Measurements from ENCODE around the gene RTP2. TPM values are rescaled to one million over a fixed set of nuclear protein-coding genes. Genes with fewer than 3 reads are reported as not detected.
A peak's percentile ranks its signal among the peaks of the same experiment; 100 is the strongest.

Gene RTP2
- total RNA-seq, 6 donors from 2014 or later = not detected

DNA sequence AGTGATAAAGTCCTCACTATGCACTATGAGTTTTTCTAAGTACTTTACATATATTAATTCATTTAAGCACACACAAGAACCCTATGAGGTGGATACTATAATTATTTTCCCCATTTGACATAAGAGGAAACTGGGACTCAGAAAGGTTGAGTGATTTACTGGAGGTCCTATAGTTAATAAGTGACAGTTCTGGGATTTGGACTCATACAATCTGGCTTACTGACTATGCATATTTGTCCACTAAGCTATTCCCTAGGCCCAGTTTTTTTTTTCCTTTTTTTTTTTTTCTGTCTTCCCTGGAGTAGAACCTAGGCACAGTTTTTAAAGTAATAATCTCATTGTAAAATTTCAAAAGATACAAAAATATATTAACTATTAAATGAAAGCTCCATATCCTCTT, 6.3 kb upstream of the RTP2 start:
- H3K36me3 ChIP-seq = no peaks in the 10 kb centered on the region
- ATAC-seq (ENCODE audit: low FRiP score in 2 of 2) = no peak
- DNase-seq = no peak
- no peaks in the 10 kb centered on the region for H3K27me3 ChIP-seq
- H3K9me3 ChIP-seq = no peaks in the 10 kb centered on the region
- peaks cover 0 to 5% (median under 1%) of the 10 kb centered on the region in 4 donors for H3K4me1 ChIP-seq
- H3K27ac ChIP-seq = no peak overlapping the region
- no peak overlapping the region for H3K4me3 ChIP-seq
- TF ChIP-seq, protein P1, sequence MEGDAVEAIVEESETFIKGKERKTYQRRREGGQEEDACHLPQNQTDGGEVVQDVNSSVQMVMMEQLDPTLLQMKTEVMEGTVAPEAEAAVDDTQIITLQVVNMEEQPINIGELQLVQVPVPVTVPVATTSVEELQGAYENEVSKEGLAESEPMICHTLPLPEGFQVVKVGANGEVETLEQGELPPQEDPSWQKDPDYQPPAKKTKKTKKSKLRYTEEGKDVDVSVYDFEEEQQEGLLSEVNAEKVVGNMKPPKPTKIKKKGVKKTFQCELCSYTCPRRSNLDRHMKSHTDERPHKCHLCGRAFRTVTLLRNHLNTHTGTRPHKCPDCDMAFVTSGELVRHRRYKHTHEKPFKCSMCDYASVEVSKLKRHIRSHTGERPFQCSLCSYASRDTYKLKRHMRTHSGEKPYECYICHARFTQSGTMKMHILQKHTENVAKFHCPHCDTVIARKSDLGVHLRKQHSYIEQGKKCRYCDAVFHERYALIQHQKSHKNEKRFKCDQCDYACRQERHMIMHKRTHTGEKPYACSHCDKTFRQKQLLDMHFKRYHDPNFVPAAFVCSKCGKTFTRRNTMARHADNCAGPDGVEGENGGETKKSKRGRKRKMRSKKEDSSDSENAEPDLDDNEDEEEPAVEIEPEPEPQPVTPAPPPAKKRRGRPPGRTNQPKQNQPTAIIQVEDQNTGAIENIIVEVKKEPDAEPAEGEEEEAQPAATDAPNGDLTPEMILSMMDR (IDR thresholded peaks at IDR 0.05) = no peak
- TF ChIP-seq EP300 (IDR thresholded peaks at IDR 0.05) (no peak), POLR2A (IDR thresholded peaks at IDR 0.05) (no peak), POLR2AphosphoS5 (IDR thresholded peaks at IDR 0.05) (no peak)

DNA sequence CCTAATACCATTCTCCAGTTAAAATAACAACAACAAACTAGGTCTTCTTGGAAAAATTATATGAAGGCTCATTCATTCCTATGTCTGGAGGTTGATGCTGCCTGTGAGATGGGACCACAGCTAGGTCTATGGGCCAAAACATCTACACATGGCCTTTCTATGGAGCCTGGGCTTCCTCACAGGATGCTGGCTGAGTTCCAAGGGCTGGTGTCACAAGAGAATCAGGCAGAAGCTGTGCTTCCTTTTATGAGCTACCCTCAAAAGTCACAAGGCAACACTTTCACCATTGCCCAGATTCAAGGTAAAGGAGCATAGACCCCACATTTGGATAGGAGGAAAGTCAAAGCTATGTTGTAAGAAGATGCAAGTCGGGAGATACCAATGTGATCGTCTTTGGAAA, 4.6 kb upstream of the RTP2 start:
- TF ChIP-seq POLR2A (IDR thresholded peaks at IDR 0.05) (no peak), POLR2AphosphoS5 (IDR thresholded peaks at IDR 0.05) (no peak), EP300 (IDR thresholded peaks at IDR 0.05) (no peak)
- TF ChIP-seq, protein P1 (IDR thresholded peaks at IDR 0.05) = no peak
- H3K36me3 ChIP-seq = no peaks in the 10 kb centered on the region
- no peaks in the 10 kb centered on the region for H3K9me3 ChIP-seq
- no peaks in the 10 kb centered on the region for H3K27me3 ChIP-seq
- DNase-seq (peak in 1 of 2 donors; percentile 62), ATAC-seq (ENCODE audit: low FRiP score in 2 of 2) (peak in 1 of 2 donors; percentile 39)
- 65 to 87% methylated on average over 2 of the region's 2 CpGs for WGBS, 2 donors
- no peak overlapping the region for H3K4me3 ChIP-seq
- peaks cover 0 to 4% (median 0%) of the 10 kb centered on the region in 4 donors for H3K4me1 ChIP-seq
- H3K27ac ChIP-seq = no peak overlapping the region

DNA sequence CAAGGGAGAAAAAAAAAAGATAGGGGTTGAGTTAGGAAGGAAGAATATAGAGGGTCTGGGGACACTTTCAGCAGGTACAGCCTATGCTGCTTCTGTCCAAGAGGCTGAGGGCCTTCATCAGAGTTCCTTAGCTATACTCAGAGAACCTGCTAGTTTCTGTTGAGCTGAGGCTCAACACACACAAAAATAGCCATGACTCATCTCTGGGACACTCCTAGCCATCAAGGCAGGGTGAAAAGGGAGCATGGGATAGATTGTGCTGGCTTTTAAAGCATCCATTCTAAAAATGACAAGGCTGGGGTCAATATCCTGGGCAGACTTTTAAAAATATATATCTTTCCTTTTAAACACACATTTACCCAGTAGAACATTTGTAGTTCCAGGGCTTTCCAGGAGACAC, 2.8 kb upstream of the RTP2 start:
- peaks cover 0 to 4% (median 0%) of the 10 kb centered on the region in 4 donors for H3K4me1 ChIP-seq
- TF ChIP-seq, protein P1 (IDR thresholded peaks at IDR 0.05) = no peak
- TF ChIP-seq EP300 (IDR thresholded peaks at IDR 0.05) = no peak
- TF ChIP-seq POLR2A (IDR thresholded peaks at IDR 0.05) = no peak
- TF ChIP-seq POLR2AphosphoS5 (IDR thresholded peaks at IDR 0.05) = no peak
- H3K4me3 ChIP-seq = no peak overlapping the region
- ATAC-seq (ENCODE audit: low FRiP score in 2 of 2) = no peak
- H3K9me3 ChIP-seq = no peaks in the 10 kb centered on the region
- DNase-seq = no peak
- no peaks in the 10 kb centered on the region for H3K36me3 ChIP-seq
- H3K27me3 ChIP-seq = no peaks in the 10 kb centered on the region
- H3K27ac ChIP-seq = no peak overlapping the region

DNA sequence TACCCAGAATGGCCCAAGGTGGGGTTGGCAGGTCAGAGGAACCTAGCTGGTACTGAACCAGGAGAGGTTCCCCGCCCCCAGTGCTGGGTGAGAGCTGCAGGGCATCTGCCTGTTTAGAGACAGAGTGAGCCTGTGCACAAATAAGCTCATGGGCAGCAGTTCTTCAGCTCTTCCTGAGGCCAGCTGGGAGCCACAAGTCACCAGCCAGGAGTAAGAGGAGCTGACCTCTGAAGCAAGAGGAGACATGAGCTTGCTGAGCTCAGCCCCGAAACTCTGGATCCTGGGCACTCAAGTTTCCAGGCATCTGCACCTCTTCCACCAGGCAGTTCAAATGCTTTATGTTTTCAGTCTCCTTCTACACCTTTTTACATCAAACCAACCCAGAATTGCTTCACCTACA, 2.1 kb downstream of the RTP2 start:
- H3K4me1 ChIP-seq = peaks cover 0 to 4% (median 0%) of the 10 kb centered on the region in 4 donors
- whole genome bisulfite sequencing, 2 donors = 100% methylated on average over 2 of the region's 2 CpGs
- no peaks in the 10 kb centered on the region for H3K36me3 ChIP-seq
- TF ChIP-seq POLR2A (IDR thresholded peaks at IDR 0.05) = no peak
- no peak for TF ChIP-seq POLR2AphosphoS5 (IDR thresholded peaks at IDR 0.05)
- TF ChIP-seq EP300 (IDR thresholded peaks at IDR 0.05) = no peak
- TF ChIP-seq, protein P1 (IDR thresholded peaks at IDR 0.05) = no peak
- no peak overlapping the region for H3K4me3 ChIP-seq
- DNase-seq (no peak), ATAC-seq (ENCODE audit: low FRiP score in 2 of 2) (no peak)
- no peak overlapping the region for H3K27ac ChIP-seq
- no peaks in the 10 kb centered on the region for H3K9me3 ChIP-seq
- no peaks in the 10 kb centered on the region for H3K27me3 ChIP-seq
